Measurements from ENCODE around the gene C9.

GRCh38 chr5:39352170-39352569 lies 12.1 kb downstream of the C9 start:
- TF ChIP-seq CTCF (IDR thresholded peaks at IDR 0.05): no peak
- TF ChIP-seq POLR2A (IDR thresholded peaks at IDR 0.05): no peak

Data from testis (tissue), 2 donors.